HepG2 (cell line): ENCODE measurements around the gene CYB5D1. TPM values are rescaled to one million over a fixed set of nuclear protein-coding genes. Genes with fewer than 3 reads are reported as not detected.

ENCODE experiments used
- AKAP8 ChIP-seq: sonication (generic); formaldehyde crosslinking; IDR thresholded peaks from 2 replicates; pipeline ENCODE4 v1.5.1; 2020; ENCODE audit warnings: mild to moderate bottlenecking, missing genetic modification reagents
- BRCA1 ChIP-seq: sonication (generic); formaldehyde crosslinking; IDR thresholded peaks from 2 replicates; pipeline ENCODE4 v1.4.0; 2020; ENCODE audit warnings: missing genetic modification reagents
- GATAD2A ChIP-seq: IDR thresholded peaks from 2 replicates; pipeline ENCODE4 v1.6.1; 2016
- GMEB1 ChIP-seq: sonication (generic); formaldehyde crosslinking; IDR thresholded peaks from 2 replicates; pipeline ENCODE4 v1.5.1; 2020; ENCODE audit warnings: missing genetic modification reagents, mild to moderate bottlenecking, borderline replicate concordance
- HNF4A ChIP-seq: sonication (generic); formaldehyde crosslinking; IDR thresholded peaks from 2 replicates; pipeline ENCODE4 v1.4.0; 2020; ENCODE audit warnings: missing genetic modification reagents
- LCORL ChIP-seq, 2 experiments: fragments of 450-650 bp in 1 of 2; sonication (generic) in 1 of 2; formaldehyde crosslinking in 1 of 2; IDR thresholded peaks; 2 replicates each; pipeline versions ENCODE4 v1.5.0 to v1.6.1; 2017 to 2020; ENCODE audit warnings: antibody characterized with exemption in 1 of 2, missing genetic modification reagents in 1 of 2
- MTA1 ChIP-seq: sonication (generic); formaldehyde crosslinking; IDR thresholded peaks from 2 replicates; pipeline ENCODE4 v1.4.0; 2020; ENCODE audit warnings: missing genetic modification reagents, mild to moderate bottlenecking, borderline replicate concordance
- NR2F6 ChIP-seq, 2 experiments: IDR thresholded peaks; 2 replicates each; pipeline ENCODE4 v1.6.1; 2016; ENCODE audit warnings: antibody characterized with exemption in 1 of 2, mild to moderate bottlenecking in 1 of 2
- RARA ChIP-seq: IDR thresholded peaks from 2 replicates; pipeline ENCODE4 v1.6.1; 2016; ENCODE audit warnings: missing genetic modification reagents, missing compliant biosample characterization
- RBM22 ChIP-seq: fragments of 200-400 bp; formaldehyde crosslinking; optimal IDR thresholded peaks from 2 replicates; pipeline ENCODE3; 2017; ENCODE audit warnings: mild to moderate bottlenecking, low read length, moderate library complexity
- STAG1 ChIP-seq: sonication (generic); formaldehyde crosslinking; IDR thresholded peaks from 2 replicates; pipeline ENCODE4 v1.4.0; 2020; ENCODE audit warnings: missing genetic modification reagents
- THRA ChIP-seq: sonication (generic); formaldehyde crosslinking; IDR thresholded peaks from 2 replicates; pipeline ENCODE4 v1.4.0; 2020; ENCODE audit warnings: missing genetic modification reagents, borderline replicate concordance
- ZHX2 ChIP-seq, 2 experiments: sonication (generic) in 1 of 2; formaldehyde crosslinking in 1 of 2; IDR thresholded peaks; 2 replicates each; pipeline versions ENCODE4 v1.6.1 to v1.9.0; 2014 to 2022; ENCODE audit warnings: antibody characterized with exemption in 1 of 2, borderline replicate concordance in 1 of 2, inconsistent platforms in 1 of 2, low read depth in 1 of 2, missing genetic modification reagents in 1 of 2
- ZNF333 ChIP-seq: sonication (generic); formaldehyde crosslinking; IDR thresholded peaks from 2 replicates; pipeline ENCODE4 v1.4.0; 2020; ENCODE audit warnings: mild to moderate bottlenecking, missing genetic modification reagents, borderline replicate concordance
- ZNF460 ChIP-seq: sonication (generic); formaldehyde crosslinking; IDR thresholded peaks from 2 replicates; pipeline ENCODE4 v1.5.1; 2020; ENCODE audit warnings: missing genetic modification reagents, mild to moderate bottlenecking, borderline replicate concordance
- ZNF558 ChIP-seq: sonication (generic); formaldehyde crosslinking; IDR thresholded peaks from 2 replicates; pipeline ENCODE4 v1.9.0; 2022; ENCODE audit warnings: mild to moderate bottlenecking, missing genetic modification reagents, borderline replicate concordance
- ZNF740 ChIP-seq: sonication (generic); formaldehyde crosslinking; IDR thresholded peaks from 2 replicates; pipeline ENCODE4 v1.4.0; 2020; ENCODE audit warnings: missing genetic modification reagents
- polyA plus RNA-seq, 8 experiments: library from polyadenylated mRNA; depleted of rRNA in 3 of 8; stranded (reverse) in 7 of 8; unstranded in 1 of 8; fragments of >200 nt; fragmentation: Illumina TruSeq in 4 of 8; extraction: Trizol in 4 of 8; gene quantifications; 2 replicates each; pipeline versions ENCODE4 v1.2.1 to v1.2.3, GENCODE V29; 2011 to 2016; ENCODE audit warnings: low read depth in 4 of 8, missing spikeins in 1 of 8, mixed read lengths in 1 of 8; ENCODE audit not compliant: insufficient read depth in 1 of 8
- total RNA-seq, 5 experiments: library from RNA; depleted of rRNA; stranded (reverse); fragments of >200 nt; fragmentation: Illumina TruSeq; extraction: Trizol; gene quantifications; 2 replicates each; pipeline ENCODE4 v1.2.3, GENCODE V29; 2016; ENCODE audit warnings: low read depth in 1 of 5
- TF ChIP-seq, protein P1 (sequence below): IDR thresholded peaks from 2 replicates; pipeline ENCODE4 v1.6.1; 2012; ENCODE audit warnings: inconsistent platforms

Gene CYB5D1
- total and polyA plus RNA-seq, 2 of the 13 experiments (the other 11 are each of a cell fraction or from before 2014, with no cell fraction given) = 8.9 to 17.0 TPM

DNA sequence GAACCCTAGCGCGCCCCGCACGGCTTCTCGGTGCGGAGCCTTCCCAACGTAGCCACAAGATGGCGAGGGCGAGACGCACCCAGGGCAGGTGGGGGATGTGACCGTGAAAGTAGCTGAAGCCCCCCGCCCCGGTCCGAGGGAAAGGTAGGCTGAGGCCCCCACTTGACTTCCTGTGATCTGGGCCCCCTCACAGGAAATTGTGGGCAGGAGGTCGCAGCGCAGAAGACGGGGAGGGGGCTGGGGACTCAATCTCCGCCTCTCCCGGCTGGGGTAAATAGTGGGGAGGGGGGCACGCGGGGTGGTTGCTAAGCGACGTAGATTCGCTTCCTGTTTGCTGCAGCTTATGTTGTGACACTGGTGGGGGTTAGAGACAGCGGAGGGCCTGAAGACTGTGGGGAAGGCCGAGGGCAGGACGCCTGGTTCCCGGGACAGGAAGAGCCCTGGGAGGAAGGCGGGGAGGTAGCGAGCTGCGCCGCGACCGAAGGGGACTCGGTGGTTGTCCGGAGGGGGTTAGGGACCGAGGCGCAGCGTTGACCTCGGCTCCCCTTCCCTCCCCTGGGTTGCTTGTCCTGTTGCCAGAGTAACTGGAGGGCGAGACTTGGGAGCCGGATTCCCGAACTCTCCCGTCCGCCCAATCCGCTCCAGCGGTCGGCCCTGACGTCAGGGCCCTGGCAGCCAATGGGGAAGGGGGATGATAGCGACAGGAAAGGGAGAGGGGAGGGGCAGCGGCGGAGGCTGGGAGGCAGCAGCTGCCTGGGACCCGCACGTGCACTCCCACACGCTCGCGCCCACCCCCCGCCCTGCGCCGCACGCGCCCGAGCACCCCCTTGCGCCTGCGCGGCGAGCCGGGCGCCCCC, 22.6 kb upstream of the CYB5D1 start (continued):
- TF ChIP-seq RBM22 (peak; percentile 64), ZNF333 (CRISPR knock-in tag) (0 out of 2 replicates have a peak, but pooled peaks have one; percentile 35), GMEB1 (no peak), ZNF460 (CRISPR knock-in tag) (no peak), HNF4A (CRISPR knock-in tag) (0 out of 2 replicates have a peak, but pooled peaks have one; percentile 2), NR2F6 (IDR thresholded peaks at IDR 0.05) (no peak), NR2F6 (CRISPR knock-in tag; IDR thresholded peaks at IDR 0.05) (peak; percentile 61), LCORL (IDR thresholded peaks at IDR 0.05) (no peak), LCORL (CRISPR knock-in tag; IDR thresholded peaks at IDR 0.05) (peak; percentile 33; the same call in 1 of the 2 replicates), ZNF558 (CRISPR knock-in tag) (peak; percentile 64; the same call in 1 of the 2 replicates), MTA1 (CRISPR knock-in tag) (peak; percentile 67; the same call in 1 of the 2 replicates), ZHX2 (IDR thresholded peaks at IDR 0.05; ENCODE audit: low read depth) (no peak), ZHX2 (CRISPR knock-in tag; IDR thresholded peaks at IDR 0.05; ENCODE audit: borderline replicate concordance) (0 out of 2 replicates have a peak, but pooled peaks have one; percentile 22), THRA (CRISPR knock-in tag) (0 out of 2 replicates have a peak, but pooled peaks have one; percentile 7), GATAD2A (CRISPR knock-in tag) (peak; percentile 28; the same call in 1 of the 2 replicates), STAG1 (peak; percentile 62), AKAP8 (CRISPR knock-in tag) (peak; percentile 89), ZNF740 (peak; percentile 68), RARA (CRISPR knock-in tag) (peak; percentile 63), BRCA1 (CRISPR knock-in tag) (0 out of 2 replicates have a peak, but pooled peaks have one; percentile 5)
- TF ChIP-seq, protein P1, sequence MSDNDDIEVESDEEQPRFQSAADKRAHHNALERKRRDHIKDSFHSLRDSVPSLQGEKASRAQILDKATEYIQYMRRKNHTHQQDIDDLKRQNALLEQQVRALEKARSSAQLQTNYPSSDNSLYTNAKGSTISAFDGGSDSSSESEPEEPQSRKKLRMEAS = peak; percentile 94
